ENCODE results near the gene CTTN.

DNA sequence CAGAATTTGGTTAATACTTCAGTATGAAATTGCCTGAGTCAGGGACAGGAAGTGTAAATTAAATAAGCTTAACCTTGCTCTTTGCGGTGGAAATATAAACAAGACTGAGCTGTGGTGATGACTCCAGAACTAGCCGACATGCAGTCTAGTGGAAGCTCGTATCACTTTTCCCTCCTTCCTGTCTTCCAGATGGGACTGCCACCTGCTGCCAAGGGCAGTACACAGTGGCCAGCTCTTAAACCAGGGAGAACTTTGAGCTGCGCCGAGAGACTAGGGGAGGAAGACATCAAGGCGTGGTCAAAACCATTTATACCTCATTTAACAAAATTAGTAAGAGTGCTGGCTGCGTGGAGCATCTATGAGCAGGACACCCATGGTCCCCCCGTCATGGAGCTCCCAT lies 31.3 kb upstream of the CTTN start:
- no peak for TF ChIP-seq GATA1 (IDR thresholded peaks at IDR 0.05; ENCODE audit: low read depth, low read length)
- TF ChIP-seq POLR2A (IDR thresholded peaks at IDR 0.05; ENCODE audit: low read length): no peak
